Osteocyte (in vitro differentiated cells): ENCODE measurements around the gene COL4A1. TPM values are rescaled to one million over a fixed set of nuclear protein-coding genes. Genes with fewer than 3 reads are reported as not detected.

Source experiments
- DNase-seq: peaks from one replicate; pipeline ENCODE4 v3.0.0; 2021; ENCODE audit warnings: mixed read lengths; ENCODE audit not compliant: unreplicated experiment; ENCODE audit errors: extremely low spot score
- H3K27ac Mint-ChIP-seq: one replicate; pipeline ENCODE4 v1.8.0; 2021; ENCODE audit warnings: mild to moderate bottlenecking, mixed read lengths; ENCODE audit not compliant: unreplicated experiment
- H3K27me3 Mint-ChIP-seq: one replicate; pipeline ENCODE4 v1.8.0; 2021; ENCODE audit warnings: mixed read lengths; ENCODE audit not compliant: unreplicated experiment
- H3K36me3 Mint-ChIP-seq: one replicate; pipeline ENCODE4 v1.8.0; 2021; ENCODE audit warnings: mixed read lengths; ENCODE audit not compliant: unreplicated experiment
- H3K4me1 Mint-ChIP-seq: one replicate; pipeline ENCODE4 v1.8.0; 2021; ENCODE audit warnings: mixed read lengths; ENCODE audit not compliant: unreplicated experiment
- H3K4me3 Mint-ChIP-seq: one replicate; pipeline ENCODE4 v1.8.0; 2021; ENCODE audit warnings: mild to moderate bottlenecking, moderate library complexity, mixed read lengths; ENCODE audit not compliant: unreplicated experiment
- H3K9me3 Mint-ChIP-seq: one replicate; pipeline ENCODE4 v1.8.0; 2021; ENCODE audit warnings: mixed read lengths; ENCODE audit not compliant: unreplicated experiment
- CTCF ChIP-seq: fragments of 200-600 bp; sonication (generic); IDR thresholded peaks from 2 replicates; pipeline ENCODE4 v1.5.0; 2021; ENCODE audit warnings: antibody characterized with exemption, mild to moderate bottlenecking, moderate library complexity
- total RNA-seq: library from RNA; stranded (reverse); gene quantifications from 2 replicates; pipeline ENCODE4 v1.2.1, GENCODE V29; 2021

Gene COL4A1
- total RNA-seq, 1 donor from 2014 or later, result 3,181 TPM

- H3K4me1 Mint-ChIP-seq, result peaks cover 98% of the 10 kb centered on the region
Measured at GRCh38 chr13:110280231-110280813, 26.6 kb downstream of the COL4A1 start.

GRCh38 chr13:110279684-110280083 is 27.3 kb downstream of the COL4A1 start:
- TF ChIP-seq CTCF, result no peak
- Mint-ChIP-seq H3K36me3 (peaks cover 30% of the 10 kb centered on the region), H3K27me3 (no peaks in the 10 kb centered on the region), H3K4me1 (peaks cover 98% of the 10 kb centered on the region), H3K4me3 (peak overlapping the region; percentile 51), H3K9me3 (no peaks in the 10 kb centered on the region), H3K27ac (peak overlapping the region; percentile 98)
- peak; percentile 75 for DNase-seq

More at GRCh38 chr13:110280231-110280813, 26.6 kb downstream of the COL4A1 start:
- Mint-ChIP-seq H3K36me3 (peaks cover 35% of the 10 kb centered on the region), H3K27ac (peak overlapping the region; percentile 98), H3K4me3 (peak overlapping the region; percentile 51), H3K9me3 (no peaks in the 10 kb centered on the region), H3K27me3 (no peaks in the 10 kb centered on the region)
- TF ChIP-seq CTCF, result peak; percentile 42
- DNase-seq, result peak; percentile 84

- peak overlapping the region; percentile 98 for H3K27ac Mint-ChIP-seq
- H3K4me1 Mint-ChIP-seq, result peaks cover 95% of the 10 kb centered on the region
- no peaks in the 10 kb centered on the region for H3K9me3 Mint-ChIP-seq
- H3K27me3 Mint-ChIP-seq, result no peaks in the 10 kb centered on the region
- peaks cover 30% of the 10 kb centered on the region for H3K36me3 Mint-ChIP-seq
- no peak for TF ChIP-seq CTCF
- DNase-seq, result peak; percentile 23
- H3K4me3 Mint-ChIP-seq, result no peak overlapping the region
Measured at GRCh38 chr13:110278859-110279258, 28.1 kb downstream of the COL4A1 start.

GRCh38 chr13:110277357-110277975 is 29.5 kb downstream of the COL4A1 start:
- Mint-ChIP-seq H3K36me3 (peaks cover 32% of the 10 kb centered on the region), H3K27me3 (no peaks in the 10 kb centered on the region), H3K4me3 (no peak overlapping the region), H3K4me1 (peaks cover 89% of the 10 kb centered on the region), H3K9me3 (no peaks in the 10 kb centered on the region), H3K27ac (peak overlapping the region; percentile 61)
- peak; percentile 27 for DNase-seq
- TF ChIP-seq CTCF, result no peak

- Mint-ChIP-seq H3K27me3 (no peaks in the 10 kb centered on the region), H3K36me3 (peaks cover 35% of the 10 kb centered on the region), H3K4me1 (peaks cover 87% of the 10 kb centered on the region), H3K4me3 (no peak overlapping the region), H3K27ac (peak overlapping the region; percentile 76), H3K9me3 (no peaks in the 10 kb centered on the region)
- TF ChIP-seq CTCF, result no peak
- peak; percentile 13 for DNase-seq
Measured at GRCh38 chr13:110276553-110276950, 30.4 kb downstream of the COL4A1 start.
